ENCODE data around the gene TTC39A. TPM values are rescaled to one million over a fixed set of nuclear protein-coding genes. Genes with fewer than 3 reads are reported as not detected.

The TTC39A gene
- polyA plus RNA-seq, 1 donor (not counting 4 experiments of a cell fraction or from before 2014, with no cell fraction given) = 1.4 TPM

DNA sequence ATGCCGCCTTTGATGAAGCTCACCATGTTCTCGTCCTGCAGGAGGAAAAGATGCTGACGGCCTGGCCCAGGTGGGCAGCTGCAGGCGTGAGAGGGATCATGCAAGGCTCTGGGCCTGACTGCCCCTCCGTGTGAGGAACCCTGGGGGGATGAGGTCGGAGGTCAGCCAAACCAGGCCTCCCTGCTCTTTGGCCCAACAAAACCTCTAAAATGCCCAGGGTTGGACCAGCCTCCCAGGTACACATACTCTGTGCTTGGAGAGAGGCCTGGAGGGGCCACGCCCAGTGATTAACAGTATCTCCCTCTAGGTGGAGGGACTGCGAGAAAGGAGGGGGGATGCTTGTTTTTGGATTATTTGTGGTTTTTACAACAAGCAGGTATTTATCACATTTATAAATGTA, 21.1 kb downstream of the TTC39A start:
- no peak for FAIRE-seq
- Histone ChIP-seq H3K9me3 (ENCODE audit: control insufficient read depth, low read depth, low read length) (no peaks in the 10 kb centered on the region), H3K36me3 (ENCODE audit: control insufficient read depth in 2 of 2, extremely low read depth in 1 of 2, insufficient read depth in 2 of 2, low read length in 2 of 2) (no peaks in the 10 kb centered on the region), H3K4me2 (ENCODE audit: control insufficient read depth, extremely low read depth, insufficient read depth, low read depth, low read length) (no peak overlapping the region), H4K20me1 (ENCODE audit: control insufficient read depth, extremely low read depth, insufficient read depth, low read length) (no peaks in the 10 kb centered on the region), H2AFZ (ENCODE audit: control insufficient read depth, low read length) (no peak overlapping the region), H3K4me1 (ENCODE audit: control insufficient read depth, extremely low read depth, insufficient read depth, low read length) (peaks cover 11% of the 10 kb centered on the region), H3K9ac (ENCODE audit: control insufficient read depth, extremely low read depth, insufficient read depth, low read length) (no peak overlapping the region), H3K27me3 (ENCODE audit: control insufficient read depth, extremely low read depth, insufficient read depth, low read length) (no peaks in the 10 kb centered on the region), H3K79me2 (ENCODE audit: control insufficient read depth, insufficient read depth, low read length) (no peaks in the 10 kb centered on the region), H3K27ac (ENCODE audit: control insufficient read depth, insufficient read depth, low read length) (no peak overlapping the region), H3K9me1 (ENCODE audit: control insufficient read depth, extremely low read depth, insufficient read depth, low read length) (no peaks in the 10 kb centered on the region), H3K4me3 (ENCODE audit: control insufficient read depth in 2 of 3, extremely low read depth in 1 of 3, insufficient read depth in 2 of 3, low read depth in 1 of 3, low read length in 3 of 3) (no peak overlapping the region)
- DNase-seq (ENCODE audit: low read depth, low spot score) = no peak
- TF ChIP-seq, protein P1, sequence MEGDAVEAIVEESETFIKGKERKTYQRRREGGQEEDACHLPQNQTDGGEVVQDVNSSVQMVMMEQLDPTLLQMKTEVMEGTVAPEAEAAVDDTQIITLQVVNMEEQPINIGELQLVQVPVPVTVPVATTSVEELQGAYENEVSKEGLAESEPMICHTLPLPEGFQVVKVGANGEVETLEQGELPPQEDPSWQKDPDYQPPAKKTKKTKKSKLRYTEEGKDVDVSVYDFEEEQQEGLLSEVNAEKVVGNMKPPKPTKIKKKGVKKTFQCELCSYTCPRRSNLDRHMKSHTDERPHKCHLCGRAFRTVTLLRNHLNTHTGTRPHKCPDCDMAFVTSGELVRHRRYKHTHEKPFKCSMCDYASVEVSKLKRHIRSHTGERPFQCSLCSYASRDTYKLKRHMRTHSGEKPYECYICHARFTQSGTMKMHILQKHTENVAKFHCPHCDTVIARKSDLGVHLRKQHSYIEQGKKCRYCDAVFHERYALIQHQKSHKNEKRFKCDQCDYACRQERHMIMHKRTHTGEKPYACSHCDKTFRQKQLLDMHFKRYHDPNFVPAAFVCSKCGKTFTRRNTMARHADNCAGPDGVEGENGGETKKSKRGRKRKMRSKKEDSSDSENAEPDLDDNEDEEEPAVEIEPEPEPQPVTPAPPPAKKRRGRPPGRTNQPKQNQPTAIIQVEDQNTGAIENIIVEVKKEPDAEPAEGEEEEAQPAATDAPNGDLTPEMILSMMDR (optimal IDR thresholded peaks at IDR 0.05 in 1 of 3, IDR thresholded peaks at IDR 0.05 in 1 of 3, conservative IDR thresholded peaks at IDR 0.05 in 1 of 3; ENCODE audit: extremely low read depth in 1 of 3, insufficient read depth in 2 of 3, low read length in 3 of 3) = no peak
- no peak for TF ChIP-seq EZH2 (IDR thresholded peaks at IDR 0.05; ENCODE audit: low read length)
- dilution Hi-C loops (cut with MboI; ENCODE audit: extremely low pct_ligation_motif_present, low sequenced_read_pairs) = no loop called here

DNA sequence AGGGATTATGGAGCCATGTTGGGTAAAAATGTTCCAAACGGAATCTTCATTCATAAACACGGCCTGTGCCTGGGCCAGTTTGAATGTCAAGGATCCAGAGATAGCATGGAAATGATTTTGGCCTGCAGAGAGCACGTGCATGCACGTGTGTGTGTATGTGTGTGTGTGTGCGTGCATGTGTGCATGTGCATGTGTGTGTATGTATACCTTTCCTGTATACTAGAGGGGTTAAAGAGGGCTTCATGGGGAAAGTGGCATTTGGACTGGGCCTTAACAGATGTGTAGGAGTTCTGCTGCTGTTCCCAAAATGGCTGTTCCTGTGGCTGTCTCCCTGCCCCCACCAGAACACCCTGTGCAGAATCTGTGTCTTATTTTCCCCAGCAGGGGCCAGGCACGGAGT, 21.7 kb downstream of the TTC39A start:
- H3K4me3 ChIP-seq (ENCODE audit: control insufficient read depth in 2 of 3, extremely low read depth in 1 of 3, insufficient read depth in 2 of 3, low read depth in 1 of 3, low read length in 3 of 3) = no peak overlapping the region
- no peak overlapping the region for H2AFZ ChIP-seq (ENCODE audit: control insufficient read depth, low read length)
- dilution Hi-C loops (cut with MboI; ENCODE audit: extremely low pct_ligation_motif_present, low sequenced_read_pairs) = no loop called here
- no peak for FAIRE-seq
- DNase-seq (ENCODE audit: low read depth, low spot score) = no peak
- H3K4me2 ChIP-seq (ENCODE audit: control insufficient read depth, extremely low read depth, insufficient read depth, low read depth, low read length) = no peak overlapping the region
- H3K79me2 ChIP-seq (ENCODE audit: control insufficient read depth, insufficient read depth, low read length) = no peaks in the 10 kb centered on the region
- no peaks in the 10 kb centered on the region for H4K20me1 ChIP-seq (ENCODE audit: control insufficient read depth, extremely low read depth, insufficient read depth, low read length)
- H3K36me3 ChIP-seq (ENCODE audit: control insufficient read depth in 2 of 2, extremely low read depth in 1 of 2, insufficient read depth in 2 of 2, low read length in 2 of 2) = no peaks in the 10 kb centered on the region
- peaks cover 4% of the 10 kb centered on the region for H3K4me1 ChIP-seq (ENCODE audit: control insufficient read depth, extremely low read depth, insufficient read depth, low read length)
- H3K27me3 ChIP-seq (ENCODE audit: control insufficient read depth, extremely low read depth, insufficient read depth, low read length) = no peaks in the 10 kb centered on the region
- no peak overlapping the region for H3K27ac ChIP-seq (ENCODE audit: control insufficient read depth, insufficient read depth, low read length)
- H3K9me3 ChIP-seq (ENCODE audit: control insufficient read depth, low read depth, low read length) = no peaks in the 10 kb centered on the region
- H3K9me1 ChIP-seq (ENCODE audit: control insufficient read depth, extremely low read depth, insufficient read depth, low read length) = no peaks in the 10 kb centered on the region
- TF ChIP-seq, protein P1 (optimal IDR thresholded peaks at IDR 0.05 in 1 of 3, IDR thresholded peaks at IDR 0.05 in 1 of 3, conservative IDR thresholded peaks at IDR 0.05 in 1 of 3; ENCODE audit: extremely low read depth in 1 of 3, insufficient read depth in 2 of 3, low read length in 3 of 3) = no peak
- TF ChIP-seq EZH2 (IDR thresholded peaks at IDR 0.05; ENCODE audit: low read length) = no peak
- H3K9ac ChIP-seq (ENCODE audit: control insufficient read depth, extremely low read depth, insufficient read depth, low read length) = no peak overlapping the region

All from keratinocyte (primary cell).